ENCODE data around the gene PPM1L. TPM values are rescaled to one million over a fixed set of nuclear protein-coding genes. Genes with fewer than 3 reads are reported as not detected.

PPM1L gene
- total RNA-seq, 1 experiment from 2014 or later, result 13.2 TPM

DNA sequence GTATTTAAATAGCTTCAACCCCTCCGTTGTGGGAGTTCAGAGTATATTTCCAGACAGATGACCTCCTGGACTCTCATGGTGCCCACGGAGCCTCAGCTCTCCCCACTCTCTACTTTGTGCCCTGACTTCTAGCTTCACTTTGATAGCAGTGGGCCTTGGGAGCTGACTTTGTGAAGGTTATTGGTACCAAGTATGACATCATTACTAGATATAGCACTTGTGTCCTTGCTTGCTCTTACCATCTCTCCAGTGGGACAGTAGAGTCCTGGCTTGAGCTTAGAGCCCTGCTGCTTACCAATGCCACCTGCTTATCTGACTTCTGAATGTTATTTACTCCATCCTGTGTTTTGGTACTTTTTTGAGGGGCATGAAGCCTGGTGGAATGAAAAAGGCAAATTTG lies 53.4 kb downstream of the PPM1L start:
- POLR2A ChIA-PET, result no interaction called here
- BruUV-seq (replicated peaks), result no TSS peak

DNA sequence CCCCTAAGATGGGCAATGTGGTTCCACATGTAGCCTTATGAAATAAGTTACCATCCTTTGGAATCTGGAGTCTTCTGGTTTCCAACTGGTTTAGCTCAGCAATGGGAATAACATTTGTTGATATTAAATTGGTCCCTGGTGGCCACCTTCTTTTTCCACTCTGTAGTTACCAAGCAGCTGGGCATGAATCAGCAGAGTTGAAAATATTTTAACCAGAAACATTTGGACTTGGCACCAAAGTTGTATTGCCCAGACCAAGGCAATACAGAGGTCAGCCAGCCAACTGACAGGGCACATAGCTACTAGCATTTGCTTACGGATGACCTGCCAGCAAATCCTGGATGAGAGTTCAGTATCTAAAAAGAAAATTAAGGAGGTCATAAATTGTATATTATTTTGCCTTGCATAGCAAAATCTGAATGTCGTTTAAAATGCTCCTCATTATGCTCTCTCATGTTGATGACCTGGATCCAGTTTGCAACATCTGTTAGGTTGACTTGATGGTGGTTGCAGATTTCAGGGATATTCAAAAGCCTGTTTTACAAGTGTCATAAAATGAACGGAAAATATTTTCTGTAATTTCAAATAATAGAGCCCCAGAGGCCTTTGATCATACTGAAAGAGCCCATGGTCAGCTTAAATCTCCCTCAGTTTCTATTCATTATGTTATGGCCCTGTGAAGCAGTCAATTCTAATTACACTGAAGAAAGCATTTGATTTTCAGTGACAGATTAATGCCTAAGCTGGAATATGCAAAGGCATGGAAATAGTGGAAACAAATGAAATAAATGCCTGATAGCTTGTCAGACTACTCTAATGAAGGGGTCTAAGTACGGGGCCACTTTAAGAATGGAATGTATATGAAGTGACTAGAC lies 54.6 kb downstream of the PPM1L start:
- ATAC-seq, result no peak
- Histone ChIP-seq H3K9me3 (ENCODE audit: control insufficient read depth in 1 of 2, insufficient read depth in 1 of 2, low read depth in 1 of 2, low read length in 2 of 2) (no peaks in the 10 kb centered on the region), H3K9me2 (ENCODE audit: insufficient read depth) (no peaks in the 10 kb centered on the region), H3K27me3 (ENCODE audit: insufficient read depth, low read length) (no peaks in the 10 kb centered on the region), H3K27ac (ENCODE audit: low read depth, low read length) (no peak overlapping the region), H3K36me3 (ENCODE audit: control insufficient read depth in 1 of 2, insufficient read depth in 2 of 2, low read length in 2 of 2) (no peaks in the 10 kb centered on the region), H3K4me2 (ENCODE audit: low read length) (no peak overlapping the region), H4K20me1 (ENCODE audit: insufficient read depth) (no peaks in the 10 kb centered on the region), H2AFZ (ENCODE audit: low read depth, low read length, poor library complexity, severe bottlenecking) (no peak overlapping the region), H3K79me2 (ENCODE audit: insufficient read depth, low read length) (no peaks in the 10 kb centered on the region), H3K4me1 (ENCODE audit: control insufficient read depth in 1 of 2, insufficient read depth in 2 of 2, low read length in 2 of 2) (peaks cover 0 to 5% of the 10 kb centered on the region in 2 experiments; a peak in 2 of 4 replicates), H3K4me3 (replicated peaks in 1 of 2; ENCODE audit: low read depth in 1 of 2, low read length in 2 of 2) (no peak overlapping the region), H3K9ac (ENCODE audit: low read length) (no peak overlapping the region)
- intact Hi-C loops (cut with micrococcal nuclease), result no loop called here
- RAD21 ChIA-PET (ENCODE audit: low non-redundant PET in 1 of 2, low total read pairs in 2 of 2, uncharacterized antibody in 2 of 2, unreplicated experiment in 2 of 2), result no interaction called here
- DNase-seq (ENCODE audit: low read depth, low spot score), result no peak
- POLR2A ChIA-PET, result no interaction called here
- no TSS peak for BruUV-seq (replicated peaks)
- CTCF ChIA-PET, result no interaction called here
- TF ChIP-seq EZH2 (IDR thresholded peaks at IDR 0.05), result no peak
- no peak for TF ChIP-seq TCF7L2 (IDR thresholded peaks at IDR 0.05; ENCODE audit: borderline replicate concordance, extremely low read depth, insufficient read depth, insufficient read length)
- TF ChIP-seq, protein P1, sequence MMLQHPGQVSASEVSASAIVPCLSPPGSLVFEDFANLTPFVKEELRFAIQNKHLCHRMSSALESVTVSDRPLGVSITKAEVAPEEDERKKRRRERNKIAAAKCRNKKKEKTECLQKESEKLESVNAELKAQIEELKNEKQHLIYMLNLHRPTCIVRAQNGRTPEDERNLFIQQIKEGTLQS (IDR thresholded peaks at IDR 0.05), result no peak
- no peak for TF ChIP-seq SP1 (IDR thresholded peaks at IDR 0.05; ENCODE audit: low read depth)
- no peak for TF ChIP-seq EZH2phosphoT487 (IDR thresholded peaks at IDR 0.05; ENCODE audit: borderline replicate concordance)
- TF ChIP-seq SRF (IDR thresholded peaks at IDR 0.05; ENCODE audit: low read depth), result no peak
- no peak for TF ChIP-seq SIN3A (IDR thresholded peaks at IDR 0.05; ENCODE audit: low read depth)
- TF ChIP-seq, protein P2, sequence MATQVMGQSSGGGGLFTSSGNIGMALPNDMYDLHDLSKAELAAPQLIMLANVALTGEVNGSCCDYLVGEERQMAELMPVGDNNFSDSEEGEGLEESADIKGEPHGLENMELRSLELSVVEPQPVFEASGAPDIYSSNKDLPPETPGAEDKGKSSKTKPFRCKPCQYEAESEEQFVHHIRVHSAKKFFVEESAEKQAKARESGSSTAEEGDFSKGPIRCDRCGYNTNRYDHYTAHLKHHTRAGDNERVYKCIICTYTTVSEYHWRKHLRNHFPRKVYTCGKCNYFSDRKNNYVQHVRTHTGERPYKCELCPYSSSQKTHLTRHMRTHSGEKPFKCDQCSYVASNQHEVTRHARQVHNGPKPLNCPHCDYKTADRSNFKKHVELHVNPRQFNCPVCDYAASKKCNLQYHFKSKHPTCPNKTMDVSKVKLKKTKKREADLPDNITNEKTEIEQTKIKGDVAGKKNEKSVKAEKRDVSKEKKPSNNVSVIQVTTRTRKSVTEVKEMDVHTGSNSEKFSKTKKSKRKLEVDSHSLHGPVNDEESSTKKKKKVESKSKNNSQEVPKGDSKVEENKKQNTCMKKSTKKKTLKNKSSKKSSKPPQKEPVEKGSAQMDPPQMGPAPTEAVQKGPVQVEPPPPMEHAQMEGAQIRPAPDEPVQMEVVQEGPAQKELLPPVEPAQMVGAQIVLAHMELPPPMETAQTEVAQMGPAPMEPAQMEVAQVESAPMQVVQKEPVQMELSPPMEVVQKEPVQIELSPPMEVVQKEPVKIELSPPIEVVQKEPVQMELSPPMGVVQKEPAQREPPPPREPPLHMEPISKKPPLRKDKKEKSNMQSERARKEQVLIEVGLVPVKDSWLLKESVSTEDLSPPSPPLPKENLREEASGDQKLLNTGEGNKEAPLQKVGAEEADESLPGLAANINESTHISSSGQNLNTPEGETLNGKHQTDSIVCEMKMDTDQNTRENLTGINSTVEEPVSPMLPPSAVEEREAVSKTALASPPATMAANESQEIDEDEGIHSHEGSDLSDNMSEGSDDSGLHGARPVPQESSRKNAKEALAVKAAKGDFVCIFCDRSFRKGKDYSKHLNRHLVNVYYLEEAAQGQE (IDR thresholded peaks at IDR 0.05; ENCODE audit: low read depth), result no peak
- no peak for TF ChIP-seq EGR1 (IDR thresholded peaks at IDR 0.05; ENCODE audit: low read depth)
- no peak for TF ChIP-seq CEBPB (IDR thresholded peaks at IDR 0.05; ENCODE audit: low read depth)

More for the DNA sequence above, 53.4 kb downstream of the PPM1L start:
- DNase-seq (ENCODE audit: low read depth, low spot score) (no peak), ATAC-seq (no peak)
- H3K9ac ChIP-seq (ENCODE audit: low read length), result no peak overlapping the region
- peaks cover 5 to 12% of the 10 kb centered on the region in 2 experiments; a peak in 3 of 4 replicates for H3K4me1 ChIP-seq (ENCODE audit: control insufficient read depth in 1 of 2, insufficient read depth in 2 of 2, low read length in 2 of 2)
- no peaks in the 10 kb centered on the region for H3K9me3 ChIP-seq (ENCODE audit: control insufficient read depth in 1 of 2, insufficient read depth in 1 of 2, low read depth in 1 of 2, low read length in 2 of 2)
- no peak overlapping the region for H3K4me3 ChIP-seq (replicated peaks in 1 of 2; ENCODE audit: low read depth in 1 of 2, low read length in 2 of 2)
- no peaks in the 10 kb centered on the region for H3K27me3 ChIP-seq (ENCODE audit: insufficient read depth, low read length)
- no peaks in the 10 kb centered on the region for H4K20me1 ChIP-seq (ENCODE audit: insufficient read depth)
- ChIA-PET CTCF (no interaction called here), RAD21 (ENCODE audit: low non-redundant PET in 1 of 2, low total read pairs in 2 of 2, uncharacterized antibody in 2 of 2, unreplicated experiment in 2 of 2) (no interaction called here)
- H3K27ac ChIP-seq (ENCODE audit: low read depth, low read length), result no peak overlapping the region
- intact Hi-C loops (cut with micrococcal nuclease), result no loop called here
- H3K79me2 ChIP-seq (ENCODE audit: insufficient read depth, low read length), result no peaks in the 10 kb centered on the region
- no peaks in the 10 kb centered on the region for H3K36me3 ChIP-seq (ENCODE audit: control insufficient read depth in 1 of 2, insufficient read depth in 2 of 2, low read length in 2 of 2)
- H2AFZ ChIP-seq (ENCODE audit: low read depth, low read length, poor library complexity, severe bottlenecking), result no peak overlapping the region
- no peaks in the 10 kb centered on the region for H3K9me2 ChIP-seq (ENCODE audit: insufficient read depth)
- TF ChIP-seq JUND (IDR thresholded peaks at IDR 0.05) (no peak), EZH2phosphoT487 (IDR thresholded peaks at IDR 0.05; ENCODE audit: borderline replicate concordance) (no peak), CEBPB (IDR thresholded peaks at IDR 0.05; ENCODE audit: low read depth) (no peak)
- TF ChIP-seq, protein P3, sequence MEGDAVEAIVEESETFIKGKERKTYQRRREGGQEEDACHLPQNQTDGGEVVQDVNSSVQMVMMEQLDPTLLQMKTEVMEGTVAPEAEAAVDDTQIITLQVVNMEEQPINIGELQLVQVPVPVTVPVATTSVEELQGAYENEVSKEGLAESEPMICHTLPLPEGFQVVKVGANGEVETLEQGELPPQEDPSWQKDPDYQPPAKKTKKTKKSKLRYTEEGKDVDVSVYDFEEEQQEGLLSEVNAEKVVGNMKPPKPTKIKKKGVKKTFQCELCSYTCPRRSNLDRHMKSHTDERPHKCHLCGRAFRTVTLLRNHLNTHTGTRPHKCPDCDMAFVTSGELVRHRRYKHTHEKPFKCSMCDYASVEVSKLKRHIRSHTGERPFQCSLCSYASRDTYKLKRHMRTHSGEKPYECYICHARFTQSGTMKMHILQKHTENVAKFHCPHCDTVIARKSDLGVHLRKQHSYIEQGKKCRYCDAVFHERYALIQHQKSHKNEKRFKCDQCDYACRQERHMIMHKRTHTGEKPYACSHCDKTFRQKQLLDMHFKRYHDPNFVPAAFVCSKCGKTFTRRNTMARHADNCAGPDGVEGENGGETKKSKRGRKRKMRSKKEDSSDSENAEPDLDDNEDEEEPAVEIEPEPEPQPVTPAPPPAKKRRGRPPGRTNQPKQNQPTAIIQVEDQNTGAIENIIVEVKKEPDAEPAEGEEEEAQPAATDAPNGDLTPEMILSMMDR (IDR thresholded peaks at IDR 0.05 in 2 of 3, conservative IDR thresholded peaks at IDR 0.05 in 1 of 3; ENCODE audit: borderline replicate concordance in 1 of 3, insufficient read depth in 1 of 3, low read depth in 2 of 3, low read length in 2 of 3), result no peak
- H3K4me2 ChIP-seq (ENCODE audit: low read length), result no peak overlapping the region

Measured in HCT116 (cell line).